Peyer's patch (tissue), 4 donors: Measurements from ENCODE around the gene NLRP13. TPM values are rescaled to one million over a fixed set of nuclear protein-coding genes. Genes with fewer than 3 reads are reported as not detected.
"Not testable (repeated sequence)": the region's sequence is repeated elsewhere in the genome, so short reads cannot be mapped to it uniquely, and the experiment has no call there.

Experiments used
- DNase-seq, 3 donors: peaks; one replicate each; pipeline ENCODE4 v3.0.0-alpha.2; 2017 to 2019
- H3K27ac ChIP-seq, 4 donors: fragments of 200-600 bp; sonication (generic); one replicate each; pipeline ENCODE4 v1.5.1; 2016 to 2019
- H3K27me3 ChIP-seq, 2 donors: fragments of 200-600 bp; sonication (generic); one replicate each; pipeline ENCODE4 v1.5.1; 2019
- H3K36me3 ChIP-seq, 3 donors: fragments of 200-600 bp; sonication (generic); one replicate each; pipeline ENCODE4 v1.5.1; 2016 to 2019
- H3K4me1 ChIP-seq, 4 donors: fragments of 200-600 bp; sonication (generic); one replicate each; pipeline ENCODE4 v1.5.1; 2016 to 2019
- H3K4me3 ChIP-seq, 4 donors: fragments of 200-600 bp; sonication (generic); 1 replicate in 3 of 4; 2 replicates in 1 of 4; pipeline ENCODE4 v1.5.1; 2016 to 2019; ENCODE audit warnings: mild to moderate bottlenecking in 1 of 4
- H3K9me3 ChIP-seq, 4 donors: fragments of 200-600 bp; sonication (generic); one replicate each; pipeline ENCODE4 v1.5.1; 2016 to 2019; ENCODE audit warnings: mild to moderate bottlenecking in 1 of 4
- CTCF ChIP-seq, 6 experiments: fragments of 450-650 bp in 4 of 6; fragments of 200-600 bp in 2 of 6; sonication (generic) in 1 of 6; IDR thresholded peaks; one replicate each; pipeline ENCODE4 v1.5.1; 2017 to 2019; ENCODE audit warnings: antibody characterized with exemption in 6 of 6, mild to moderate bottlenecking in 3 of 6, moderate library complexity in 1 of 6
- POLR2A ChIP-seq, 2 donors: fragments of 450-650 bp; IDR thresholded peaks; one replicate each; pipeline ENCODE4 v1.5.1; 2017; ENCODE audit warnings: antibody characterized with exemption in 2 of 2, mild to moderate bottlenecking in 2 of 2, moderate library complexity in 2 of 2
- total RNA-seq, 4 donors: library from RNA; depleted of rRNA; stranded (reverse); fragments of >200 nt; gene quantifications; one replicate each; pipeline ENCODE4 v1.1.0, GENCODE V29; 2016

NLRP13 gene
- total RNA-seq, 4 donors from 2014 or later: not detected

DNA sequence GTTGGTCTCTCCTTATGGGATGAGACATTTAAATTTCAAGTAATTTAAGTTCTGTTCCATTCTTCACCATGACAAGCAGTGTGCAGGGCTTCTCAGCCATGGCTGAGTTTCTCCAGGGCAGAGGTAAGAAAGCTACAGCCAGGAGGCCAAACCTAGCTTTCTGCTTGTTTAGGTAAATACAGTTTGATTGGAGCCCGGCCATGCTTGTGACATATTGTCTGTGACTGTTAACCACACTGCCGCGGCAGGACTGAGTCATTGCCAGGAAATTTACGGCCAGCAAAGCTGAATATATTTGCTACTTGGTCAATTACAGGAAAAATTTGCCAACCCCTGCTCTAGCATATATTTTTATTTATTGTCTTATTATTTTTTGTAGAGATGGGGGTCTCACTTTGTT lies 26.2 kb upstream of the NLRP13 start:
- H3K36me3 ChIP-seq: no peaks in the 10 kb centered on the region
- no peak overlapping the region for H3K4me3 ChIP-seq
- no peak overlapping the region for H3K27ac ChIP-seq
- TF ChIP-seq POLR2A (IDR thresholded peaks at IDR 0.05) (no peak), CTCF (IDR thresholded peaks at IDR 0.05) (no peak)
- DNase-seq: no peak
- no peaks in the 10 kb centered on the region for H3K4me1 ChIP-seq
- H3K9me3 ChIP-seq: no peaks in the 10 kb centered on the region
- H3K27me3 ChIP-seq: no peaks in the 10 kb centered on the region

DNA sequence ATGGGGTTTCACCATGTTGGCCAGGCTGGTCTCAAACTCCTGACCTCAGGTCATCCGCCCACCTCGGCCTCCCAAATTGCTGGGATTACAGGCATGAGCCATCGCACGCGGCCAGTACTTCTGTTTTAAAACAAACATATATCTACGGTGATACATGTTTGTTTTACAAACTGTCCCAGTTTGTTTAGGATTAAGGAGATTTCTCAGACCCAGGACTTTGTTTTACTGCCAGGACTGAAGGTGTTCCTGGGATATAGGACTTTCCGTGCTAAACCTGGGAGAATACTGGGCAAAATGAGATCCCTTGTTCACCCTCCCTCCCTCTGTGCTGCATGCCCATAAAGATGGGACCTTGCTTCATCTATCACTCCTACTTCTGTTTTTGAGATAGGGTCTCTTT lies 24.3 kb upstream of the NLRP13 start:
- Histone ChIP-seq H3K27ac (no peak overlapping the region), H3K4me3 (no peak overlapping the region), H3K9me3 (no peaks in the 10 kb centered on the region), H3K4me1 (no peaks in the 10 kb centered on the region), H3K36me3 (no peaks in the 10 kb centered on the region), H3K27me3 (no peaks in the 10 kb centered on the region)
- DNase-seq: no peak
- TF ChIP-seq CTCF (IDR thresholded peaks at IDR 0.05) (no peak), POLR2A (IDR thresholded peaks at IDR 0.05) (no peak)

GRCh38 chr19:55950566-55950965 lies 18.4 kb upstream of the NLRP13 start:
- not testable (repeated sequence) for DNase-seq, H3K4me3 ChIP-seq, H3K4me1 ChIP-seq, H3K36me3 ChIP-seq, H3K27me3 ChIP-seq, H3K27ac ChIP-seq, H3K9me3 ChIP-seq

GRCh38 chr19:55947532-55947931 lies 15.4 kb upstream of the NLRP13 start, which contains the start of gene NLRP8:
NLRP8 (plus strand) TSS chr19:55947832.
- no peaks in the 10 kb centered on the region for H3K27me3 ChIP-seq
- no peaks in the 10 kb centered on the region for H3K9me3 ChIP-seq
- H3K4me1 ChIP-seq: no peaks in the 10 kb centered on the region
- DNase-seq: no peak
- no peaks in the 10 kb centered on the region for H3K36me3 ChIP-seq
- no peak within 1 kb of the TSS for H3K4me3 ChIP-seq
- H3K27ac ChIP-seq: no peak within 1 kb of the TSS
- no peak for TF ChIP-seq CTCF (IDR thresholded peaks at IDR 0.05)
- TF ChIP-seq POLR2A (IDR thresholded peaks at IDR 0.05): no peak

GRCh38 chr19:55940306-55940705 lies 8.2 kb upstream of the NLRP13 start:
- Histone ChIP-seq H3K36me3 (no peaks in the 10 kb centered on the region), H3K27ac (no peak overlapping the region), H3K27me3 (no peaks in the 10 kb centered on the region), H3K4me3 (no peak overlapping the region), H3K9me3 (no peaks in the 10 kb centered on the region), H3K4me1 (no peaks in the 10 kb centered on the region)
- TF ChIP-seq CTCF (IDR thresholded peaks at IDR 0.05): no peak
- TF ChIP-seq POLR2A (IDR thresholded peaks at IDR 0.05): no peak
- DNase-seq: no peak

GRCh38 chr19:55939206-55939605 lies 7.1 kb upstream of the NLRP13 start:
- Histone ChIP-seq H3K27me3 (no peaks in the 10 kb centered on the region), H3K4me1 (no peaks in the 10 kb centered on the region), H3K27ac (no peak overlapping the region), H3K36me3 (no peaks in the 10 kb centered on the region), H3K9me3 (no peaks in the 10 kb centered on the region), H3K4me3 (no peak overlapping the region)
- TF ChIP-seq POLR2A (IDR thresholded peaks at IDR 0.05) (no peak), CTCF (IDR thresholded peaks at IDR 0.05) (no peak)
- DNase-seq: no peak
